IPS DF 19.7 (cell line): Measurements from ENCODE around the gene SEMA4D.
"Not testable (repeated sequence)": the region's sequence is repeated elsewhere in the genome, so short reads cannot be mapped to it uniquely, and the experiment has no call there.

Experiments used
- DNase-seq: peaks from one replicate; pipeline ENCODE4 v3.0.0-alpha.2; 2013; ENCODE audit warnings: low read depth, low spot score

Gene SEMA4D

GRCh38 chr9:89481538-89481915, 16.4 kb downstream of the SEMA4D start:
- DNase-seq: no peak

GRCh38 chr9:89480825-89481537, 16.9 kb downstream of the SEMA4D start:
- no peak for DNase-seq

GRCh38 chr9:89480372-89480771, 17.5 kb downstream of the SEMA4D start:
- DNase-seq: not testable (repeated sequence)

- not testable (repeated sequence) for DNase-seq
Measured at GRCh38 chr9:89479669-89480011, 18.3 kb downstream of the SEMA4D start.

GRCh38 chr9:89478821-89479668, 18.9 kb downstream of the SEMA4D start:
- no peak for DNase-seq

- no peak for DNase-seq
Measured at GRCh38 chr9:89477811-89478630, 19.9 kb downstream of the SEMA4D start.

- no peak for DNase-seq
Measured at GRCh38 chr9:89477384-89477783, 20.5 kb downstream of the SEMA4D start.

GRCh38 chr9:89476546-89476945, 21.4 kb downstream of the SEMA4D start:
- DNase-seq: no peak

GRCh38 chr9:89475891-89476440, 21.9 kb downstream of the SEMA4D start:
- DNase-seq: no peak

GRCh38 chr9:89474939-89475338, 23.0 kb downstream of the SEMA4D start:
- no peak for DNase-seq

- DNase-seq: no peak
Measured at GRCh38 chr9:89473762-89474469, 24.0 kb downstream of the SEMA4D start.

GRCh38 chr9:89471796-89472320, 26.1 kb downstream of the SEMA4D start:
- not testable (repeated sequence) for DNase-seq

- no peak for DNase-seq
Measured at GRCh38 chr9:89471390-89471789, 26.5 kb downstream of the SEMA4D start.

GRCh38 chr9:89470224-89470839, 27.6 kb downstream of the SEMA4D start:
- DNase-seq: no peak

GRCh38 chr9:89469003-89469402, 28.9 kb downstream of the SEMA4D start:
- DNase-seq: no peak

GRCh38 chr9:89468281-89468960, 29.5 kb downstream of the SEMA4D start:
- no peak for DNase-seq

- DNase-seq: no peak
Measured at GRCh38 chr9:89467278-89467625, 30.7 kb downstream of the SEMA4D start.

GRCh38 chr9:89466451-89467277, 31.2 kb downstream of the SEMA4D start:
- no peak for DNase-seq

GRCh38 chr9:89465726-89466308, 32.1 kb downstream of the SEMA4D start:
- no peak for DNase-seq
